GM19395 (cell line): ENCODE results near the gene ANKRD12.

ENCODE experiments used
- ATAC-seq: cut with Tn5 transposase; IDR thresholded peaks from one replicate; pipeline ENCODE4 v1.9.1; 2021; ENCODE audit warnings: mild to moderate bottlenecking, moderate library complexity; ENCODE audit not compliant: unreplicated experiment

ANKRD12 gene

GRCh38 chr18:9106094-9106493 is 30.5 kb upstream of the ANKRD12 start:
- ATAC-seq: no peak

DNA sequence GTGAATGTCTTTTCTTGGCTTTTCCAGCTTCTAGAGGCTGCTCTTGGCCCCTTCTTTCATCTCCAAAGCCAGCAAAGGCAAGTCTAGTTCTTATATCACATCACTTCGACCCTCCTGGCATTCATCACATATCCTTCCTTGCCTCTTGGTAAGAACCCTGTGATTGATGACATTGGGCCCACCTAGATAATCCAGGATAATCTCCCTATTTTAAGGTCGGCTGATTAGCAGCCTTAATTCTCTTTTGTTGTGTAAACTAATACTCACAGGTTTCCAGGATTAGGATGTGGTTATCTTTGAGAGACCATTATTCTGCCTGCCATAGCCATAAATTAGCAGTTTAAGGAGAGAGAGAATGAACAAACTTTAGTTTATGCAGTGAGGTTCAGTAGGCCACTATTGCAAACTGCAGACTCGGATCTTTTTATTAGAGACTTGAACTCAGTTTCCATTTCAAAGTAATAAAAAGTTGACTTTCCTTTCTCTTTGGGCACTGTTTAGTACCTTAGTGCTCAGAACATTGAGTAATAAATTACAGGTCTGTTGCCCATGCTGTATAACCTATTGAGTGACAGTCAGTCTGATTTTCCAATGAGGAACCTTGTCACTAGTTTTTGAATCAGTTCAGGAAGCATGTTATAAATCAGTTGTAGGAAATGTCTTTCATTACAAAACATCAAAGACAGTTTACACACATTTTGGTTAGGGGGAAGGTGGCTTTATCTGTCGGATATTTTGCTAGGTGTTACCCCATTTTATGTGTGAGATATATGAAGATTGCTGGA is 29.6 kb upstream of the ANKRD12 start:
- ATAC-seq: no peak

- no peak for ATAC-seq
Measured at GRCh38 chr18:9108911-9109310, 27.7 kb upstream of the ANKRD12 start.

DNA sequence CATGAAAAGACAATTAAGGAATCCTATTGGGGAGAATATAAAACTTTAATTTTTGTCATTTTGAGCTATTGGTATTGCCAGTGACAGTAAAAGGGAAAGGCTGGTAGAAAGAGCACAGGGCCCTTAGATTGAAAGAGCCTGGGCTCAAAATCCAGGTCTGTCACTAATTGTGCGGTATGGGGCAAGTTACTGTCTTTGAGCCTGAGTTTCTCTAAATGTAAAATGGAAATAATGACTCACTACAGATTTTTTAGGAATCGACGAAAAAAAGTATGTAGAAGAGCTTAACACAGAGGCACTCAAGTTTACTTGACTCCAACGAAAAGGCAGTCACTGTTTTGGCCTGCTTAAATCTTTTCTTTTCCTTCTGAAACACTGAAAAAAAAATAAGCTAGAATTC is 27.1 kb upstream of the ANKRD12 start:
- no peak for ATAC-seq

GRCh38 chr18:9113468-9114149 is 23.0 kb upstream of the ANKRD12 start:
- no peak for ATAC-seq

GRCh38 chr18:9115984-9116383 is 20.6 kb upstream of the ANKRD12 start:
- no peak for ATAC-seq

DNA sequence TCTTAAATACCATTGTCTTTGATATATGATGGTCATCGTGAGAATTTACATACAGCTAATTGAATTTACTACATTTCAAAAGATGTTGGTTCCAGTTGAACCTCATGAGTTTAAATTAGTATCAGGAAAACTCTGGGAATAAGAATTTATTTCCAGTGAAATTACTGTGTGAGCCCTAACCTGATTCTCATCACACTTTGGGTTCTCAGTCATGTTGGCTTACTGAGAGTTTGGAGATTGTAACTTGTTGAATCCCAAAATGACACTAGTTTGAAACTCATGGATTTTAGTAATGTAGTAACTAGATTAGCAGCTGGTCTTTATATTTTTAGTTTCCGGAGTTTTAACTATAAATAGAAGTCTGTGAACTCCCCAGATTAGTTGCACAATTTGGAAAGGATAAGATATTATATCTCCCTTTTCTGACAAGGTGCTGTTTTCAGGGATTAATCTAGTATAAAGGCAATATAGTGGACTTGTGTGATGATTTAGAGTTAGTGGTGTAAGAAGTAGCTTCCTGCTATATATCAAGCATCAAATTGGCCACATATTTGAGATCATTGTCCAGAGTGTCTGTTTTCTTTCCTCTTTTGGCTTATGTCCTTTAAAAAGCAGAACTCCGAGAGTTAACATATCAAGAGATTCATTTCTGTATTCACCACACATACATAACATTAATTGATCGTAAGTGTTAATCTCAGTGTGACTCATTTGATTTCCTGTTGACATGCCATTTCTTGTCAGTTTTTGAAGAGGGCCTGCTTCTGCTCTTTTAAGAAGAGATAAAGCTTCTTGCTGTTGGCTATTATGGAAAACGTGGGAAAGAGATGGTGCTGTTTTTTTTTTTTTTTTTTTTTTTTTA is 18.4 kb upstream of the ANKRD12 start:
- ATAC-seq: no peak

DNA sequence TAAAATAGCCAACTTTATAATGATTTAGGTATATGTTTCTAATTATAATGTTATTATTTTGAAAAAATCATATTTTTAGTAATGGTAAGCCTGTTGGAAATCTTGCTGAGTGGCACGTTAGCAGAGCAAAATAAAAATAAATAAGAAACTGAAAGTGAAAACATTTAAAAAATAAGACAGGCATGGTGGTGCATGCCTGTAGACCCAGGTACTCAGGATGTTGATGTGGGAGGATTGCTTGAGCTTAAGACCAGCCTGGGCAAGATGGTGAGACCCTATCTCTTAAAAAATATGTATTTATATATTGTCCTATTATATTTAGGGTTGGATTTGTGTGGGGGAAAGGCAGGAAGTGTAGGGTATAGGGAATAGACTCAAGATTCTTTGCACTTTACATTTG is 15.8 kb upstream of the ANKRD12 start:
- no peak for ATAC-seq

DNA sequence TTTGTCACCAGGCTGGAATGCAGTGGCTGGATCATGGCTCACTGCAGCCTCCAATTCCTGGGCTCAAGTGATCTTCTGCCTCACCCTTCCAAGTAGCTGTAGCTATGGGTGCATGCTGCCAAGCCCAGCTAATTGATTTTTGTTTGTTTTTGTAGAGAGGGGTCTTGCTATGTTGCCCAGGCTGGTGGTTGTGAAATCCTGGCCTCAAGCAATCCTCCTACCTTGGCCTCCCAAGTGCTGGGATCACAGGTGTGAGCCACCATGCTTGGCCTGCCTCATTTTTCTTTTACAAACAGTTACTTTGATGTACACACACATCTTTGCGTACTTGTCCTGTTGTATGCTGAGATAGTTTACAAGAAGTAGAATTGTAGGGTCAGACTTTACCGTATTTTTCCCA is 13.1 kb upstream of the ANKRD12 start:
- ATAC-seq: no peak

- no peak for ATAC-seq
Measured at GRCh38 chr18:9124824-9125223, 11.8 kb upstream of the ANKRD12 start.

GRCh38 chr18:9126337-9126736 is 10.2 kb upstream of the ANKRD12 start:
- ATAC-seq: no peak

GRCh38 chr18:9130195-9130594 is 6.4 kb upstream of the ANKRD12 start:
- no peak for ATAC-seq

DNA sequence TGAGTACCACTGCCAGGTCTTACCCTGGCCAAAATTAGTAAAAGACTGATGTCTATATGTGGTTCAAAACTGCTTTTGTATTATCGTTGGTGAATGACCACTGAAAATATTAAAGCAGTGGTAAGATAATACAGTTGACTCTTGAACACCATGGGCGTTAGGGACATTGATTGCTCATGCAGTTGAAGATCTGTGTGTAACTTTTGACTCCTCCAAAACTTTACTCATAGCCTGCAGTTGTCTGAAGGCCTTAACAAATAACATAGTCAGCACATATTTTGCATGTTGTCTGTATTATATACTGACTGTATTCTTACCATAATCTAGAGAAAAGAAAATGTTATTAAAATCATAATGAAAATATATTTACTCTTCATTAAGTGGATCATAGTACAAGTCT is 5.8 kb upstream of the ANKRD12 start:
- ATAC-seq: no peak

DNA sequence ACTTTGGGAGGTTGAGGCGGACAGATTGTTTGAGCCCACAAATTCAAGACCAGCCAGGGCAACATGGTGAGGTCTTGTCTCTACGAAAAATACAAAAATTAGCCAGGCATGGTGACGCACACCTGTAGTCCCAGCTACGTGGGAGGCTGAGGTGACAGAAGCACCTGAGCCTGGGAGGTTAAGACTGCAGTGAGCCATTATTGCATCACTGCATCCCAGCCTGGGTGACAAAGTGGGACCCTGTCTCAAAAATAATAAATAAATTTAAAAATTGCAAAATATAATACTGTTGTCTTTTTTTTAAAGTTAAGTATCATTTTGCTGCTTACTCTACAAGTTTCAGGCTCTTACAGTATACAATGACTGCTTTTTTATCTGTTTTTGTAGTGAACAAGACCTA is 4.0 kb upstream of the ANKRD12 start:
- ATAC-seq: no peak

GRCh38 chr18:9133225-9133624 is 3.4 kb upstream of the ANKRD12 start:
- no peak for ATAC-seq

- no peak for ATAC-seq
Measured at GRCh38 chr18:9135081-9135911, 1.3 kb upstream of the ANKRD12 start.

DNA sequence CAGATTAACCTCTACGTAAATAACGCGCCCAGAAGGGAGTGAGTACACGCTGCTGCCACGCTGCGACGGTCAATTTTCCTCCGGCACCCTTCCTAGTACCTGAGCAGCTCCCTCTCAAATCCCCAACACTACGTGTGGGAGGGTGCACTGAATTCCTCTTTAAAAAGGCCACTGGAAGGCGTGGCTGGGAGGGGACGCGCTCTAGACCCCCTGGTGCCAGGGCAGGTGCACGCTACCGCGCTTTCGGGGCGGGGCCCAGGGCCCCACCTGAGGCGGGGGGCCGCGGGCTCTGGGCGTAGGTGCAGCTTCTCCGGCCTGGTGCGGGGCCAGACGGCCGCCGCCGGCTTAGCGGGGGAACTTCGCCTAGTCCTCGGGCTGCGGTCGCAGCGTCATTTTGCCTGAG is 668 bp upstream of the ANKRD12 start:
- ATAC-seq: peak; percentile 26

DNA sequence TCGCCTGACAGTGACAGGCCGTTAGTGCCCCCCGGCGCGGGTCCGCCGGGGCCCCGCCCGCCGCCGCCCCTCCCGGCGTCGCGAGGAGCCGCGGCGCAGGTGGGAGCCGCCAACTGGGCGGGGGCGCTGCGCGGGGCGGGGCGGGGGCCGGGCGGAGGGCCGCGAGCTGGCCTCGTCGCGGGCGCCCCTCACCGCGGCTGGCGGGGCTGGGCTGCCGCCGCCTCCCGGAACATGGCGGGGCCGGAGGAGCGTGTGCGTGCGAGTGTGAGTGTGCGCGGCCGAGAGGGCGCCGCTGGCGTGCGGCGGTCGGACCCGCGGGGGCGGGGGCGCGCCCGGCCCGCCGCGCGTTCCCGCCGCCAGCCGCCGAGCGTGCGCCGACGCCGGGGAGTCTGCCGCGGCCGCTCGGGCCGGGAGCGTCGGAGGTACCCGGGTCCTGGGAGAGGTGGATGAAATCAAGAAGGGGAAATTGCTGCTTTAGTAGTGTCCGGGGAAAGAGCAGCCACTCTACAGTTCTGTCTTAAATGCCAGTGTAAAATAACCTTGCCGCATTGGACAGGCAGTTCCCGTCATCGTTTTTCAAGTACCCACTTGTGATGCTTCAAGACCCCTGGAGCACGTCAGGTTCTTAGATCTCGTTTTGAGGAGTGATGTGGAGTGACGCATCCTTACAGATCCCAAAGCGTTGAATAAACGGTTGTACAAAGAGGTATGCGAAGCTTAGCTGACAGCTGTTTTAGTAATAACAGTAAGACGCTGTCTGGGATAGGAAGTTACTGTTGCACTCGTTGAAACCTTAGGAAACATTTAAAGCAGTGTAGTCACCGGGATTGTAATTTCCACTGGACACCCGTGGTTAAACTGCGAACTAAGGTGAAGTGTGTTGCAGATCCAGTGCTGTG is 836 bp downstream of the ANKRD12 start:
- ATAC-seq: peak; percentile 21

GRCh38 chr18:9139400-9140039 is 2.9 kb downstream of the ANKRD12 start:
- no peak for ATAC-seq
